GM19351 (cell line): Measurements from ENCODE around the gene SRI.

Experiments
- ATAC-seq: cut with Tn5 transposase; IDR thresholded peaks from one replicate; pipeline ENCODE4 v1.9.1; 2021; ENCODE audit warnings: mild to moderate bottlenecking, moderate library complexity; ENCODE audit not compliant: unreplicated experiment

SRI gene

DNA sequence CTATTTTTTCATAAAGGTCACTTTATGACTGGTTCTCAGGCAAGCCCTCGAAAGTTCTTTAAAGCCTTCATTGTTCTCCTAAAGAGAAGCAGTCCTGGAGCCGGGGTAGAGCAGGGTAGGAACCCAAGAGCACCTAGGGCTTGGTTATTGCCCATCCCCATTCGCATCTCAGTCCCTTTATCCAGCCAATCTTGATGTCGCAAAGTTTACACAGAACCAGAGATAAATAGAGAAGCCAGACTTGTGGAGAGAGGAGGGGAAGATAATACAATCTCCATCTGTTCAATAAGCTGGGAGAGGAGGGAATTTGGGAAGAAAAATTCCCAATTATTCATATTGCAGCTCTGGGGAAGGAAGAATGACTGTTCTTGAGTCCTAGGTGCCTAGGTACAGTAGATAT lies 6.4 kb upstream of the SRI start:
- no peak for ATAC-seq

DNA sequence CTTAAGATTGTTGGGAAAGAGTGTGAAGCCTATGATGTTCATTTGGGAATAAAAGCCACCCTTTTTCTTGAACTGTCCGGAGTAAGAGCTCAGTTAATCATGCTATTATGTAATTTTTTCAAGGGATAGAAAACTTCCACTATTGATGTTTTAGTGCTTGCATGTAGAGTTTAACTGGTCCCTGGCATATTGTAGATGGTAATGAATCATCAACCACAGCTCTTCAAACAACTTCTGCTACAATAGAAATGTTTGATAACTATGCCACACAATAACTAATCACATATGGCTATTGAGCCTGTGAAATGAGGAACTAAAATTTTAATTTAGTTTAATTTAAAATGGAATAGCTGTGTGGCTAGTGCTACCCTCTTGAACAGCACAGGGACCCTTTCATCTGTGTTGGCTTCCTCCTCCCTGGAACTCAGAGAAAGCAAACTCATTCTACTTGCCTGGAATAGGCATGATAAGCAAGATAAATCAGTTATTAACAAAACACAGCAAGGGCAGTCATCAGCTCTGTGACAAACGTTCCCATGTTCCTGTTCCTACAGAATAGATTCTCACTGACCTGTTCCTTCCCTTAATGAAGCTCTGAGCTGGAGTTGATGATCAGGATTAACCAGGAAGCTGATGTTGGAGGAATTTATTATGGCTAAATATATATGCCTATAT lies 4.9 kb upstream of the SRI start:
- no peak for ATAC-seq

DNA sequence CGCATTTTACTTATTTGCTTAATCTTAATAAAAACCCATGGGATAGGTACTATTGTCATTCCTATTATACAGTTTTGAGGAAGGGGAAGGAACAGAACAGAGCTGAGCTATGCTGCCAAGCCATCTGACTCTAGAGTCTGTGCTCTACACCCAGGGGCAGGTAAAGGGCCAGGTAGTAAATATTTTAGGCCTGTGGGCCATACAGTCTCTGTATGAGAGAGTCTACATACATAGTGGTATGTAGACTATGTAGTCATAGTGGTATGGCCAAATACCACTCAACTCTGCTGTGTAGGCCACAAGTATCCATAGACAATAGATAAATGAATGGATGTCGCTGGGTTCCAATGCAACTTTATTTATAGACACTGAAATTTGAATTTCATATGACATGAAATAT lies 3.4 kb upstream of the SRI start:
- ATAC-seq, result no peak

DNA sequence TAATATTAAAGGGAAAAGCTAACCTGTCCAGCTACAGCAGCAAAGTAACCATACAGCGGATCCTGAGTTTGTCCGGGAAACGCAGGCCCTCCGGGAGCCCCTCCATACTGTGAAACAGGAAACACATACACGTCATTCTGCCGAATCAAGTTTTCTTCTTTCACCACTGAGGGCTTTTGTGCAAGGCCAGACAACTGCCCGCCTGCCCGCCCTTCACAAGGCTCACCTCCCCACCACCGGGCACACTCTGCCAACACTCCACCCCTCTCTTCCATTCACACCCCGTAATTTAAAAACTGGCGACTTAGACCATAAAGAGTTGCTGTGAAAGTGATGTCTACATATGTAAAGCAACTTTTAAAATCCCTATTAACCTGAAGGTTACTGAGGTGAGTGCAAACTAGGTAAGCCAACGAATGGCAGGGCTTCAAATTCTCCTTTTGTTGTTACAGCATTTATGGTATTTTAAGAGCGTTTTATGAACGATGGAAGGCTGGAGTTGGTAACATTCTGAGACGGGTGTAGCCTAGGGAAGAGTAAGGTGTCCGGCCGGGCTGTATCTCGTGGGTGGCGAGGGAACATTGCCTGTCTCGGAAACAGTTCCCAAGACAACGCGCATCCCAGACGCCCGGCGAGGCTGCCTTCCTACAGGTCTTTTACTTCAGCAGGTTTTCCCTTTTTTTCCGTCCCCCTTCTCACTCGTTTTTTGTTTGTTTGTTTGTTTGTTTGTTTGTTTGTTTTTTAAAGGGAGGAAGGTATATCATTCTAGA lies 817 bp downstream of the SRI start:
- peak; percentile 21 for ATAC-seq

DNA sequence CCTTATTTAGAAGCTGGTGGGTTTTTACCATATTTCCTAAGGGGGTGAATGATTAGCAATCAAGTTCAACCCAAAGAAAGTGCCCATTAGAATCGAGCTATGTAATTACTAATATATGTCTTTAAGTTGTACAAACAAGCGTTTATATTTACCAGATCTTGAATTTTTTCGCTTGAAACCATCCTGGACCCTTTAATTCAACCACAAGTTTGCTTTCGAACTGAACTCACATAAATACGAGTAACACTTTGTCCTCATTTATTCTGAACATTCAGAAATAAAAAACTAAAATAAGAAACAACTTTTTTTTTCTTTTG lies 1.5 kb downstream of the SRI start:
- ATAC-seq, result no peak

DNA sequence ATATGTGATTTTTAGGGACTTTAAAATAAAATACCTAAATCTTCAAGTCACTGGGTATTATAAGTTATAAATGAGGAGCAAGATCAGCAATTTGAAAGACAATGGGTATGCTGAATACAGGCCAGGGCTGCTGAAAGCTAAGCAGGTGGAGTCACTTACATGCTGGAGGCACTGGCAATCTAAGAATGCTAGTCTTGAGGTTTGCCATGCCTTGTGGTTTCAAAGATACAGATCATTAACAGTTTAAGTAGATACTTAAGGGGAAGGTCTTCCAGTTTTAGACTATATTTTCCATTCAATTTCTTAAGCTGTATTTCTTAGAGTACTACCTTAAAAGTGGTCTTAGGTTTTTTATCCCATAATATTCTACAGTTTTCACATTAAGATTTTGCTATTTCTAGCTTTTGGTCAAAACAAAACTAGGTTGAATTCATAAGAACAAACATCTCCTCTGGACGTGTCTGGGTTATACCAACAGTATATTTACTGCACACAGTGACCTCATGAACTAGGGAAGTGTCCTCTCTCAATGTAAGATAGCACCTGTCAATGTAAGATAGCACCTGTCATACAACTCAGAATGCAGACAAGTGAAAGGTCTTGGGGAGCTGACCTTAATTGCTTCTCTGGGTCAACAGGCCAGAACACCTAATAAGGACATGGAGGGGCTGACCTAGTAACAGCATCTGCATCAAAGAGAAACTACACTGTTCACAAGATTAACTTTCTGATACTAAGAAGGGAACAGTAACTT lies 2.0 kb downstream of the SRI start:
- peak; percentile 71 for ATAC-seq

DNA sequence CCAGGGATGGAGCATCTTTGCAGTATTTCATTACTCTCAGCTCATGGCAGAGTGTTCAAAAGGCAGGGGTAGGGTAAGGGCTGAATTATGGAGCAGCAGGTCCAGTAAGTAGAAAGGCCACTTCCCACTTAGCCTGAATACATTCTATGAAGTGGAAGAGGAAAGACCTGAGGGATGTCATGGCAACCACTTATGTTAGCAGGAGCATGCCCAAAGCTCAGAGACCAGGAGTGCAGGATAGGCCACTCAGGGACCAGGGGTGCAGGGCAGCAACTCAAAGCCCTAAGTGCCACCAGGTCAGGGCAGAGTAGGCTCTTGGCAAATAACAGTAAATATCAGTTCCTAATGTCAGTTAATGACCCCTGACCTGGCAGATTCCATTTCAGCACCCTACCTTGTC lies 3.6 kb downstream of the SRI start:
- ATAC-seq, result no peak

DNA sequence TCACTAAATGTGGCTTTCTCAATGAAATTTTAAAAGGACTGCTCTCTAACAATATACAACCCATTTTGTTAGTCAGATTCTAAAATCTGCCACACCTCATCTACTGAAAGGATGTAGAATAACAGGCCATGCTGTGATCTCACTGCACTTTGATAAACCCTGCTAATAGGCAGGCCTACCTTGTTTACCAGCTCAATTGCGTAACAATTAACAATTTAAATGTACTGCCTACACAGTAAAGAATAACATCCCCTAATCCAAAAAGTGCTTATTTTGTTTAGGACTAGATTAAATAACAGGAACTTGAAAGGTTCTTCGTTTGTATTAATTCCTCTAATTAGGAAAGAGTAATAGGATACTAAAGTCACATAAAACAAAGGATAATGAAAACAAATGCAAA lies 4.5 kb downstream of the SRI start:
- ATAC-seq, result no peak

DNA sequence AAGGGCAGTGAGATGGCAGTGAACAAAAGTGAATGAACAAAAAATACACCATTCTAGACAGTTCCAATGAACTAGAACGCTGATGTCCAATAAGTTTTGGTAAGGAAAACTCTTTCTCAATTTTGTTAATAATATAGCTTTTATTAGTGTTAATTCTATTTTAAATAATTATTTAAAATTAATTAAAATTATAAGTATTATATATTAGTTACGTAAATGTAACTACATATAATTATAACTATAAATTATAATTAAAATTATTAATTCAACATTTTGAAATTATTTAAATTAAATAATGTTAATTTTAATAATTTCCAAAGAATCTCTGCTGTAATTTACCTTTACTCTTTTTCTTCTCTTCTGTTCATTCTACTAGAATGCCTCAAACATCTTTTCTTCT lies 5.4 kb downstream of the SRI start:
- no peak for ATAC-seq

DNA sequence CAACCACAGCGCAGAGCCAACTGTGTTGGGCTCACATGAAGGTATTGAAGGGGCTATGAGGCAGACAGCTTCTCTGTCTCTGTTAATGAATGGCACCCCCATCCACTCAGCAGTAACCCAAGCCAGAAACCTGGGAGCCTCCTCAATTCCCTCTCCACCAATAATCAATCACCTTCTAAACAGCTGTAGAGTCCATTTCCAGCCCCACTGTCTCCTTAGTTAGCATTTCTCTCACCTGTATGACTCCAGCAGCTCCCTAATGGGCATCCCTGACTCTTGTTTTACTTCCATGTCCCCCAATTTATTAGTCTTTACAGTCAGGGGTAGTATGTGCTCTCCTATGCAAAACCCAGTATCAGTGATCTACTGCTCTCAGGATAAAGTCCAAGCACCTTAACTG lies 6.9 kb downstream of the SRI start:
- no peak for ATAC-seq

DNA sequence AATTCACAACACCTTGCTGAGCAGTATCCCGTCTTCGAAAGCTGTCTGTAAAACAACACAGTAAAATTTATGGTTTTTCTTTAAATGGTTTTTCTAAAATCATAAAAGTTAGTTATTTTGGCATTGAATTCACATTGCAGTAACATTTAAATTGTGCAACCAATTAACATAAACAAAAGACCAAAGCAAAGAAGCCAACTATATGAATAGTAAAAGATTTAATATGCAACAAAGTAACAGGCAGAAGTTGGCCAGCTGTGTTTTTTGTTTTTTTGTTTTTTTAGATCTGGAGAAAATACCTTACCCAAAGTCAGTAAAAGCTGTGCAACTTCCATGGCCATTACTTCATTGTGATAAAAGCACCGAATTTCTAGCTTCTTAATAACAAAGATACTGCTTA lies 11.3 kb downstream of the SRI start:
- no peak for ATAC-seq

DNA sequence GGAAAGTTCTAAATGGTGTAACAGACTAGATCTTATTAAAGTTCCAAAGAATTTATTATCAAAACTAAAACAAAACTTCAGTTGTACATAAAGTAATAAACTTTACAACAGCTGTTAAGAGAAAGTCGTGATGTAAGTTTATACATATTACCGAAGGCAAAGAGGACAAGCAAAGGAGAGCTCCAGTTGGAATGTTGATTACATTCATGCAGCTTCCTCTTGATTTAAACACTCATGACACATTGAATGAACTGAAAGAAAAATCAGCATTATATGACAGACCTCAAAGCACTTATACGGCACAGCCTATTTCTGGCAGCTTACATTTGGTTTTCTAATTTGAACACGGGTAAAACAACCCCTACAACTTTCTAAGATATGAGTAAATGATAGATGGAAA lies 13.6 kb downstream of the SRI start:
- ATAC-seq, result no peak

DNA sequence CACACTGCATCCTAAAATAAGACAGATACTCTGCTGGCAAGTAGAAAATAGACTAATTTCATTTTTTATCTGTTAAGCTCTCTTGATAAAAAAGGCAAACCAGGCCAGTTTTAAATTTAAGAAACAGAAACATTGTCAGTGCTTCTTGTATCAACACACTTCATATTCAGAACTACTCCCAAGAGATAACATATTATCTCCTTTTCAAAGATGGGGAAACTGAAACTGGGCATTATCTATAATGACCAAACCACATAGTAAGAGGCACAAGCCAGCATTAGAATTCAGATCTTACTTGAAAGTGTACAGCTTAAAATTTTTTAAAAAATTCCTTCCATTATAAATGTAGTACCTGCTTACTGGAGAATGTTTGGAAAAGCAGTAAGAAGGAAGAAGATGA lies 14.7 kb downstream of the SRI start:
- no peak for ATAC-seq

DNA sequence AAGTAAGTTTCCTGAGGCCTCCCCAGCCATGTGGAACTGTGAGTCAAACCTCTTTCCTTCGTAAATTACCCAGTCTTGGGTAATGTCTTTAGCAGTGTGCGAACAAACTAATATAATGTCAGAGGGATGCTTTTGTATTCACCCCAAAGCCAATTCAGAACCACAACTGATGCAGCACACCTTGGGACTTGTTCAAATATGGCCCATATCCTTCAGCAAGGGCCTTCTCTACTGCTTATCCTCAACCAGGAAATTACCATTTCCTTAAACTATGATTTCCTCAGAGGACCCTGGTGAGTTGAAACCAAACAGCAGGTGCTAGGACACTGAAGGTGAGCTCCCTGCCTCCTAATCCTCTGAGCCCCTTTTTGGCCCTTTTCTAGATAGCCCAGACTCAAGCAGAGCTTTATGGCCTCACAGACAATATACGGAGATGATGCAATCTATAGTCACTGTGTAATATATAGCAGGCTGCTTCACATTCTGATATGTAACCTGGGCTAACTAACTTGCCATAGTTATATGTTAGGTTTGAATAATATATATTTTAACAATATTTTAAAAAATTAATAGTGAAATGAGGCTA lies 15.2 kb downstream of the SRI start:
- ATAC-seq, result no peak

DNA sequence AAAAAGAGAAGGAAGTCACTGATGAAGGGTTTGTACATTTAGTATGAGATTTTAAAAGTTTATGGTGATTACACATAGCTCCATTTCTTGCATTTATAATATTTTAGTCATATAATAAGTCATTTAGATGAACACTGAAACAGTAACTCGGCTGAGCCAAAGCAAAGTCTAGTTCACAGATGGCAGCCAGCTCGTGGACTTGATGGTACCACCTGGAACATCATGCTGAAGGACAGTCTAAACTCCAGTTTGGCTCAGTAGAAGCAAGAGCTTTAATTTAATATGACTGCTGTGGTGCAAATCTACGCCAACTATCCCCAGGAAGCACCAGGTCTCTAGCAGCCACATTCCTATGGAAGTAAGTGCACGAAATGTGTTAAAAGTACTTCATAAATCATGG lies 16.4 kb downstream of the SRI start:
- no peak for ATAC-seq

DNA sequence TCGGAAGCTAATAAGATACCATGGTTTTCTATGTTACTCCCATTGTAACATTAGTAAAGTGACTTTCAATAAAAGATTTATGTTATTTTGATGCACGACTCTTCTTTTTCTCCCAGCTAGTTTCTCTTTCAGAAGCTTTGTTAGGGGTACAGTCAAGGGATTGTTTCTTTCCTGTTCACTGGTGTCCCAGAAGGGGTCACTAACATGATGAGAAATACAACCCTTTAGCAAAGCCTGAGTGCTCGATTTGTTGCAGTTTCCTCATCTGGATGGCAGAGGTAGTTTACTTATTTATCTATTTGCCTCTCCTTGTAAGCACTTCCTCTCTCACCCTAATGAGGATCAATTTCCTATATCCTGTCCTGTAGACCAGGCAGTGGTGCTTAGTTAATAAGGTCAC lies 17.0 kb downstream of the SRI start:
- ATAC-seq, result peak; percentile 50

DNA sequence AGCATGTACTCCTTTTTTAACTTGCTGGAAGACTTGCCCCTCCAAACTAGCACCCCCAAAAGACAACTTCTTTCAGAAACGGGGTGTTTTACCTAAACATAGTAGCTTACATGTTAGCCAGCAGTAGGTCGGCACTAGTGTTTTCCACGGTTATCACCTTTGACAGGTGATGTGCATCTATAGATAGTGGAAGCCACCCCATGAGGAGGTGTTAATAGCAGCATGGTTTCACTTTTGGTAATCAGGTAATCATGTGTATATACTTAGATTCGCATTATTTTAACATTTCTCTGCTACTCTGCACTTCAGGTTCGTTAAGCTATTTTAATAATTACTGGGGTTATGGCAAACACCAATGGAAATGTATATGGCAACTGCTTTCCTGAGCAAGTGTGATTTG lies 17.6 kb downstream of the SRI start:
- peak; percentile 59 for ATAC-seq

DNA sequence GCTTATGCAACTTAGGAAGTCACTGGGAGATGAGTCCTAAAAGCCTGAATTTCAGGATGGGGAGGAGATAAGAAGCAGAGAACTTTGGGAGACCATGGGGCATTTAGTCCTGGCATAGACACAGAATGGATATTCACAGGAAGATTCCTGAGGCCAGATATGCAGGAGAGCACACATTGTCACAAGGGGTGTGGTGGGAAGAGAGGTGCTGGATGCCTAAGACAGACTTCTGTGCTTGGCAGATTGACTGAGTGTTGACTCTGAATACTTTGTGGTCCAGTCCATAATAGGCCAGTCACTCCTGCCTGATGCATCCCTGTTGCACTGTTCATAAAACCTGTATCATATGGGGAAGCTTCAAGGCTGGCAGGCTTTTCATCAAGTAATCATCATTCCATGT lies 18.5 kb downstream of the SRI start:
- ATAC-seq, result no peak

DNA sequence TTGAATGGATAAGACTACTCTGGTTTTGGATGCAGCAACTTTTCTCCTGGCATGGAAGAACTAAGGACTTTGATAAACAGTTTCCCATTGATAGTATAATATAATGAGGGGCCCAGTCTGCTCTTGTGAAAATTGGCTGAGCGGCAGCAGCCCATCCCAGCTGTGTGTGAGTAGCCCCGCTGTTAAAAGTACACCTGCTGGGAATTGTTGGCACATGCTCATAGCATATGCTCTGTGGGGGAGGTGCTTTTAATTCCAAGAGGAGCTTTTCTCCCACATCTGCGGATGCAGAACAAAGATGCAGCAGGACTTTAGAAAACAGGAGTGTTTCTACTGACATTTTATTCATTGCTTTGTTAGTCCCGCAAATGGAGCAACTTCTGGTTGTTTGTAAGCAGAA lies 19.0 kb downstream of the SRI start:
- ATAC-seq, result no peak

DNA sequence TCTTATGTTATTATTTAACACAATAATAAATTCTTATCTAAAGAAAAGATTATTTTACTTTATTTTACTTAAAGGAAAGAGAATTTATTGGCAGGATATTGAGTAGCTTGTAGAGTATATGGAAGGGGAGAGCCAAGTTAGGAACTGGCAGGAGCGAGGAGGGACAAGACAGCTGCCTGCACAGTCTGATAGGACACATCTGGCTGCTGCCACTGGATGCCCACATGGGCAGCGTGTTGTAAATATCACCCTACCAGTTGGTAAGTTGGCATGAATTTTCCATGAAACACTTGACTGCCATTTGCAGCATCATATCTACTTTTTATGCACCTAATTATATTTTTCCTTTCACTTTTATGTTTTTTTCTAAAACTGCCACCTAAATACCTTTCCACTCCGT lies 19.6 kb downstream of the SRI start:
- ATAC-seq, result no peak

DNA sequence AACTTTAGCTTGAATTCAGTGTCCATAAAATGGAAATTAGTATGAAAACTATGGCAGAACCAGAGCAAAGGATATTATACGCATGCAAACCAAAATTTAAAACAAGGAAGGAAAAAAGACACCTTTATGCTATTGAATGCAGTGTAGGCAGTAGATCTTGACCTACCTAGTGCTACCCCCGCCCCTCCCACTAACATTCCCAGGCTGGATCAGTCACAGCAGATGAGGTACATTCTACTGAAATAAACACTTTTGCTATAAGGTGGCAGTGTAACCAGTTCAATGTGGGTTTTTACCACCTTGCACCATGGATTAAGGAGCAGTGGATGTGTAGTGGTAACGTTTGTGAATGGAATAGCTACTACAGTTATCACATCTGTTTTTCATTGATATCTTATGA lies 27.9 kb downstream of the SRI start:
- ATAC-seq, result no peak

DNA sequence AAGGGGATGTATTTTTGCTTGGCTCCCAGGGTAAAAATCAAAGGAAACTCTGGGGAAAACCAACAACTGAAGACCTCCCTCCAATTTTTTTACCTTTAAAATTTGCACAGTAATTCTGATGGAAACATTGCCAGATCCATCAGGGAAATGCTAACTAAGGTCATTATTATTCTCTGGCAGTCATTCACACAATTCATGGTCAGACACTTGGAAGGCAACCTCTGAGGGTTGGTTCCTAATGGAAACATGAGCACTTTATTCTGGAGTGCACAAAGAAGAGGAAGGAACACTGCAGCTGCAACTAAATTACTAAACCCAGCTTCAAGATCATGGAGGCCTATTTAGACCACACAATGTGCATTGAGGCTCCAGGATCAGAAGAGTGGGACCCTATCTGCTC lies 34.2 kb downstream of the SRI start:
- no peak for ATAC-seq
